ENCODE measurements around the gene CDKL1. TPM values are rescaled to one million over a fixed set of nuclear protein-coding genes. Genes with fewer than 3 reads are reported as not detected.
A peak's percentile ranks its signal among the peaks of the same experiment; 100 is the strongest.

The CDKL1 gene
- total and polyA plus RNA-seq, 5 experiments from 2014 or later: 0.90 to 9.0 (median 3.9) TPM

DNA sequence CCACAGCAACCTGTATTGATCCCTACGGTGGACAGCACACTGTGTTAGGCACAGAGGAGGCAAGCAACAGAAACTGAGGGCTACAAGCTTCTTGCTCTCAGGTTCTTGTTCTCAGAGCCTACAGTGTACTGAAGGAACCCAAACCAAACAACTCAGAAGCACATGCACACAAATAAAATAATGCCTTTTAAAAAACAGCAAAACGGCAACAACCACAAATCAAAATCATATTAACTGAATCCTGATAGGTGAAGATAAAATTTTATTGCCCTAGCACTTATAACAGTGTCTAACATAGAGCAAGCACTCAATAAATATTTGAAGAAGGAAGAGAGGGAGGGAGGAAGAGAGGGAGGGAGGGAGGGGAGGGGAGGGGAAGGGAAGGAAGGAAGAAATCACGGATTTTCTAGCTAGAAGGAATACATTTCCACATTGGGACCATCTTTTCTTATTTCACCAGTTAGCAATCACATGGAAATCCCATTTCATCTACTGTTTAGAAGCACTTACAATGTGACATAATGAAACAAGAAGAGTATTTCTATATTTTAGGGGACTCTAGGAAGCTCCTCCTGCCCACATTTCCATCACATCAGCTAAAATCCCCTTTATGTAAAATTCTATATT, 57.4 kb downstream of the CDKL1 start:
- H3K27me3 Mint-ChIP-seq: no peaks in the 10 kb centered on the region
- DNase-seq (no peak), ATAC-seq (no peak)
- no peak overlapping the region for H3K4me3 Mint-ChIP-seq
- H3K27ac Mint-ChIP-seq: peak overlapping the region in 3 of 10 donors; percentile 49 to 63 (median 57)
- peaks cover 0 to 8% (median 2%) of the 10 kb centered on the region in 3 donors for H3K36me3 Mint-ChIP-seq
- POLR2A ChIA-PET: no interaction called here
- peaks cover 7 to 34% (median 24%) of the 10 kb centered on the region in 4 donors for H3K4me1 Mint-ChIP-seq
- no peaks in the 10 kb centered on the region for H3K9me3 Mint-ChIP-seq

GRCh38 chr14:50338587-50338986, 58.1 kb downstream of the CDKL1 start:
- POLR2A ChIA-PET: no interaction called here
- H3K4me1 Mint-ChIP-seq: peaks cover 7 to 27% (median 24%) of the 10 kb centered on the region in 4 donors
- H3K9me3 Mint-ChIP-seq: no peaks in the 10 kb centered on the region
- ATAC-seq: no peak
- peaks cover 0 to 11% (median 2%) of the 10 kb centered on the region in 3 donors for H3K36me3 Mint-ChIP-seq
- H3K27me3 Mint-ChIP-seq: no peaks in the 10 kb centered on the region
- H3K27ac Mint-ChIP-seq: peak overlapping the region in 2 of 10 donors; percentile 21 to 63
- no peak overlapping the region for H3K4me3 Mint-ChIP-seq
- DNase-seq: no peak

DNA sequence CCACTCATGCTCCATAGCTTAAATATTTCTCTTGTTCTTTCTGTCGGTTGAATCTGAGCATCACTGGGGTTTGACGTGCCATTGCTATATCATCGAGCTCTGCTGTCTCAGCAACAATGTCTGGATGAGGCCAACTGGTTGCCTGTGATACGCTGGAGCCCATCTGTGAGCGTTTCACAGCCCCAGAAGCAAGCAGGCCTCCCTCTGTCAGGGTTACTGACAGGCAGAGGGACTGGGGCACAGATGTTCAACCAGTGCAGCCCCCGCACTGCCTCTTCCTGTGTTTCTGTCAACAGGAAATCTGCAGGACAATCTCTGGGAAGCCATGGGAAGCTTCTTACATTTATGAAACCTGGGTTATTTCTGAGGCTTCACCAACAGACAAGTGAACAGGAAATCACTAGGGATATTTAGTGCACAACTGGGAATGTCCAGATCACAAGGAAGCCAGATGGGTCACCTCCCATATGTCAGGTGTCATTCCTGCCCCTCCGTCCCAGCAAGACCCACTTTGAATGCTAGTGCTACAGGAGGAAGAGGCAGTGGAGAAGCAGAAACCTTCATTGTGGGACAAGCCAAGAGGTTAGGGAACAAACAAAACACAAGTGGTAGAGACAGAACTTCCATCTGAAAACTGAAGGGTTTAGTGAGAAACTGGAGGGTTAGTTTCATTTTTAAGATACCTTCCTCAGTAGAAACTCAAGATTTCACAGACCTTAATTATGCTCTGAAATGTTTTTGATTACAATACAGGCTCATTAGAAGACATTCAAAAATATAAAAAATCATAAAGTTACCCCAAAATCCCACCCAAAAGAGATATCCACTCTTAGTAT, 60.5 kb downstream of the CDKL1 start:
- no peak for DNase-seq
- peaks cover 0 to 22% (median 2%) of the 10 kb centered on the region in 3 donors for H3K36me3 Mint-ChIP-seq
- peak; percentile 42 to 62 for ATAC-seq
- peaks cover 7 to 15% (median 15%) of the 10 kb centered on the region in 4 donors for H3K4me1 Mint-ChIP-seq
- no peaks in the 10 kb centered on the region for H3K9me3 Mint-ChIP-seq
- POLR2A ChIA-PET: no interaction called here
- peak overlapping the region; percentile 71 to 96 (median 86) for H3K27ac Mint-ChIP-seq
- no peaks in the 10 kb centered on the region for H3K27me3 Mint-ChIP-seq
- H3K4me3 Mint-ChIP-seq: peak overlapping the region; percentile 12 to 72 (median 60)

DNA sequence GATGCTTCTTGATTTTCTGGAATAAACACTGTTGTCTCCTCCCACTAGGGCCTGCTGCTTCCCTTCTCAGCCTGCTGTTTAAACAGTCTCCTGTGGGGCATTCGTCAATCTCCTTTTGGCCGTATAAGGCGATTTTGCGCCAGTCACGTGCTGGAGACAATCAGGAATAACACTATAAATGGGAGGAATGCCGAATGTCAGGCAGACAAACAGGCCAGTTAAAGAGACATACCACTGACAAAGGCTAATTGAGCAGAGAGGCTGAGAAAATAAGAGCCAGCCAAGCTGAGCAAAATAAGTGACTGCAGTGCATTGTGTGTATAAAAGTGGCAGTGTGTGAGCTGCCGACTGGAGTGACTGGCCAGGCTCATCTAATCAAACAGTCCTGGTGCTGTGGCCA, 61.3 kb downstream of the CDKL1 start:
- no peaks in the 10 kb centered on the region for H3K27me3 Mint-ChIP-seq
- no peaks in the 10 kb centered on the region for H3K9me3 Mint-ChIP-seq
- ATAC-seq: no peak
- peaks cover 7 to 15% (median 15%) of the 10 kb centered on the region in 4 donors for H3K4me1 Mint-ChIP-seq
- H3K4me3 Mint-ChIP-seq: peak overlapping the region in 4 of 10 donors; percentile 9 to 72 (median 36)
- peak overlapping the region in 8 of 10 donors; percentile 71 to 90 (median 80) for H3K27ac Mint-ChIP-seq
- POLR2A ChIA-PET: no interaction called here
- peaks cover 0 to 29% (median 2%) of the 10 kb centered on the region in 3 donors for H3K36me3 Mint-ChIP-seq
- no peak for DNase-seq

- peaks cover 0 to 37% (median 3%) of the 10 kb centered on the region in 3 donors for H3K36me3 Mint-ChIP-seq
- POLR2A ChIA-PET: interaction anchor here (0.7 kb wide), 1 partner anchor 1516 kb away, joined by 3 read pairs; no protein-coding TSS in a partner anchor
- no peak for DNase-seq
- H3K4me1 Mint-ChIP-seq: peaks cover 7 to 15% (median 15%) of the 10 kb centered on the region in 4 donors
- no peak overlapping the region for H3K27ac Mint-ChIP-seq
- no peaks in the 10 kb centered on the region for H3K9me3 Mint-ChIP-seq
- ATAC-seq: no peak
- no peak overlapping the region for H3K4me3 Mint-ChIP-seq
- H3K27me3 Mint-ChIP-seq: no peaks in the 10 kb centered on the region
Measured at GRCh38 chr14:50334211-50334610, 62.5 kb downstream of the CDKL1 start.

DNA sequence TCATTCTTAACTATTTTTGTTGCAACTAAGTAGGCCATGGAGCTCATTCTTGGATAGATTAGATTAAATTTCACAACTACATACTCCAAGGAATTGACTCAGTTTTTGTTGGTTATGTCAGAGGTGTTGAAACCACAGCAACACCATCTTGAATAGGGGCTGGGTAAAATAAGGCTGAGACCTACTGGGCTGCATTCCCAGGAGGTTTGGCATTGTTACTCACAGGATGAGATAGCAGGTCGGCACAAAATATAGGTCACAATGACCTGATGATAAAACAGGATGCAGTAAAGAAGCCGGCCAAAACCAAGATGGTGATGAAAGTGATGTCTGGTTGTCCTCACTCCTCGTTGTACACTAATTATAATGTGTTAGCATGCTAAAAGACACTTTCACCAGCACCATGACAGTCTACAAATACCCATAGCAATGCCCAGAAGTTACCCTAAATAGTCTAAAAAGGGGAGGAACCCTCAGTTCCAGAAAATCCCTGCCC, 63.6 kb downstream of the CDKL1 start:
- Mint-ChIP-seq H3K36me3 (peaks cover 0 to 39% (median 3%) of the 10 kb centered on the region in 3 donors), H3K9me3 (no peaks in the 10 kb centered on the region), H3K4me3 (no peak overlapping the region), H3K27me3 (no peaks in the 10 kb centered on the region), H3K4me1 (peaks cover 7 to 15% (median 15%) of the 10 kb centered on the region in 4 donors), H3K27ac (peak overlapping the region in 2 of 10 donors; percentile 4 to 9)
- POLR2A ChIA-PET: interaction anchor here (0.8 to 1.2 kb wide), 2 partner anchors 8 to 69 kb away, joined by 3 read pairs; no protein-coding TSS in a partner anchor
- no peak for ATAC-seq
- no peak for DNase-seq

DNA sequence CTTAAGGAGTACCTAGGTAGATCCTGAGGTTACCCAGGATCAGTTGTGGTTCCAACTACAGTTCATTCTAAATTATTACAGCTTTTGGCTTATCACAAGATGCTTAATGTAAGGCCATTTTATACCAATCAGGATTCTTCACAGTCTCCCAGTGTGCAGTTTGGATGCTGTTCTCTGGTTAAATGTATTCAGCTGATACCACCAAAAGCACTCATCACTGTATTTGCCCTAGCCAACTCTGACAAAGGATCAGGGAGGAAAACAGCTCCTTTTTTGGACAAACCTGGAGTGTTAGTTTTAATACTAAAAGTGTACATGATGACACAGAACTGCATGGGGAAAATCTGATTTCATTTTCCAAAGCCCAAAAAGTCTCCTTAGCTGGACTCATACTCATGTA, 65.1 kb downstream of the CDKL1 start:
- H3K9me3 Mint-ChIP-seq: no peaks in the 10 kb centered on the region
- H3K36me3 Mint-ChIP-seq: peaks cover 0 to 44% (median 3%) of the 10 kb centered on the region in 3 donors
- peaks cover 7 to 14% (median 14%) of the 10 kb centered on the region in 4 donors for H3K4me1 Mint-ChIP-seq
- POLR2A ChIA-PET: no interaction called here
- H3K27me3 Mint-ChIP-seq: no peaks in the 10 kb centered on the region
- no peak for ATAC-seq
- H3K27ac Mint-ChIP-seq: peak overlapping the region in 5 of 10 donors; percentile 2 to 77 (median 28)
- H3K4me3 Mint-ChIP-seq: no peak overlapping the region
- no peak for DNase-seq

DNA sequence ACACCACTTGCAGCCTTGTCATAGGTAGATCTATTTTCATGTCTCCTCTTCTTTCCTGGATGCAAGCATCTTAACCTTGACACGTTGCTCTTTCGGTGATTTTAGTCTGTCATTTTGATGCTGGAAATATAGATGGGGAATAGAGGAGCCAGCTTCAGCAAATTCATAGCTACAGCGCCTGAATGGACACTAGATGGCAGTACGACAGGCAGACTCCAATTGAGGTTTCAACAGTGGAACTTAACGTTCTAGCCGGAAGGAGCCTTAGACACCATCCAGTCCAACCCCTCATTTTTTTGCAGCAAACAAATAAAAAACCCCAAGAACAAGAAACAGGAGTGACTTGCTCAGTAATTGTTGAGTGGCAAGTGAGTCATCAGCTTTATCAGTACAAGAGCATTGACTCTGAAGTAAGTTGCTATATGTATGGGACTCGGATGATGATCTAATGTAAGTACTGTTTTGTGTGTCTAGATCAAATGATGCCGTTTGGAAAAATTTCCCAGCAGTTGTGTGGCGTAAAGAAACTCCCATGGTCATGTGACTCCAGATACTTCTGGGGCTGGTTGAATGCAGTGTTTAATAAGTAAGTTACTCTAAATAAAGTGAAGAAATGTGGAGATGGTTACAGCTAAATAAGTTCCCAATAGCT, 75.5 kb downstream of the CDKL1 start:
- Mint-ChIP-seq H3K36me3 (peaks cover 0 to 38% (median 11%) of the 10 kb centered on the region in 3 donors), H3K4me1 (peaks cover 5 to 24% (median 17%) of the 10 kb centered on the region in 4 donors), H3K4me3 (no peak overlapping the region), H3K27me3 (no peaks in the 10 kb centered on the region), H3K9me3 (no peaks in the 10 kb centered on the region), H3K27ac (no peak overlapping the region)
- POLR2A ChIA-PET: interaction anchor here (0.6 to 2.7 kb wide), 5 partner anchors 8 to 703 kb away, joined by 3 to 8 read pairs (median 3); partner anchors contain the start of genes MAP4K5 and SOS2
- ATAC-seq (peak; percentile 97 to 98), DNase-seq (peak; percentile 22 to 83 (median 66))

GRCh38 chr14:50320283-50320682, 76.4 kb downstream of the CDKL1 start:
- ATAC-seq (no peak), DNase-seq (no peak)
- Mint-ChIP-seq H3K4me3 (no peak overlapping the region), H3K27me3 (no peaks in the 10 kb centered on the region), H3K4me1 (peaks cover 7 to 31% (median 22%) of the 10 kb centered on the region in 4 donors), H3K36me3 (peaks cover 0 to 38% (median 13%) of the 10 kb centered on the region in 3 donors), H3K27ac (no peak overlapping the region), H3K9me3 (no peaks in the 10 kb centered on the region)
- POLR2A ChIA-PET: interaction anchor here (0.6 to 0.9 kb wide), 3 partner anchors 7 to 200 kb away, joined by 3 to 4 read pairs (median 4); partner anchors contain the start of gene SOS2

GRCh38 chr14:50319721-50320120, 77.0 kb downstream of the CDKL1 start:
- Mint-ChIP-seq H3K4me1 (peaks cover 7 to 31% (median 23%) of the 10 kb centered on the region in 4 donors), H3K9me3 (no peaks in the 10 kb centered on the region), H3K27ac (peak overlapping the region in 1 of 10 donors; percentile 78), H3K36me3 (peaks cover 0 to 37% (median 13%) of the 10 kb centered on the region in 3 donors), H3K27me3 (no peaks in the 10 kb centered on the region), H3K4me3 (no peak overlapping the region)
- ATAC-seq: no peak
- POLR2A ChIA-PET: interaction anchor here (0.6 kb wide), 1 partner anchor 200 kb away, joined by 4 read pairs; no protein-coding TSS in a partner anchor
- DNase-seq: no peak

DNA sequence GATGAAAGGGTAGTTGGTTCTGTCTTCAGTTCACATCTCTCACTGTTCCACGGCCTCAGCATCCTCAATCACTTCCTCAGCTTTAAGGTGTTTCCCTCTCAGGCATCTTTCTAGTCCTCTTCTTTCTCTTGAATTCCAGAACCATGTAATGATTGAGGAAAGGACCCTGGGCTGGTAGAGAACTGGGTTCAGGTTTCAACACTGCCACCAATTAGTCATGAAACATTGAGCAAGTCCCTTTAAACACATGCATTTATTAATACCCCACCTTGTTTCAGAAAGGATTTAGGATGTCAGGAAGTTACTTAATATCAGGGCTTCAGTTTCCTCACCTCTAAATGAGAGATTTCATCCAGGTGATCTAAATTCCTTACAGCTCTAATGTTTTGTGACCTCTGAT, 77.4 kb downstream of the CDKL1 start:
- Mint-ChIP-seq H3K9me3 (no peaks in the 10 kb centered on the region), H3K4me1 (peaks cover 8 to 33% (median 25%) of the 10 kb centered on the region in 4 donors), H3K36me3 (peaks cover 0 to 32% (median 14%) of the 10 kb centered on the region in 3 donors), H3K27ac (peak overlapping the region in 4 of 10 donors; percentile 12 to 67 (median 39)), H3K27me3 (no peaks in the 10 kb centered on the region), H3K4me3 (no peak overlapping the region)
- DNase-seq (no peak), ATAC-seq (no peak)
- POLR2A ChIA-PET: no interaction called here

DNA sequence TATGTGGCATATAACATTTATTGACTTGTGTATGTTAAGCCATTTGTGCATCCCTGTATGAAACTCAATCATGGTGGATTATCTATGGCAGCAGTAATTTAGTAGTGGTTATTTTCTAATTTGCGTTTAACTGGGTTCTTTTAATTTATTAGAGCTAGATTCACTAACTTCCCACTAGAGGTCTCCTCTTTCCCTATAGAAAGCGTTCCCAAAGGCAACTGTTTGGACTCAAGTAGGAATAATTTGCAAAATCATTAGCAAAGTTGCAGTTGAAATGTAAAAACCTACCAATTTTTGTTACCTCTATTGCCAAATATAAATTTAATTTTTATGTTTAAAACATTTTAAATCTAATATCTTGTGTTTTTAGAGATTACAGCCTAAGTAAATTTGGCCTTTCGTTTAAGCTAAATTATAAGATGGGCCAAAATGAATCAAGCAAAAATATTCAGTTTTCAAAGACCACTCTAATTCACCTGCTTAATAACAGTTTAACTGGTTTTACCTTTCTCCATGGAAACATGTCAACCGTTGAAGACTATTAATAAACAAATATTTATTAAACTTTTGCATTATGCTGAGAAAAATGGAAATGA, 78.6 kb downstream of the CDKL1 start:
- H3K4me1 Mint-ChIP-seq: peaks cover 10 to 45% (median 36%) of the 10 kb centered on the region in 4 donors
- H3K27ac Mint-ChIP-seq: no peak overlapping the region
- H3K36me3 Mint-ChIP-seq: peaks cover 0 to 22% (median 13%) of the 10 kb centered on the region in 3 donors
- no peaks in the 10 kb centered on the region for H3K27me3 Mint-ChIP-seq
- ATAC-seq (no peak), DNase-seq (no peak)
- POLR2A ChIA-PET: no interaction called here
- no peaks in the 10 kb centered on the region for H3K9me3 Mint-ChIP-seq
- no peak overlapping the region for H3K4me3 Mint-ChIP-seq

Data from naive thymus-derived CD8-positive, alpha-beta T cell (primary cell).